Endodermal cell (in vitro differentiated cells): ENCODE data around the gene GSX1. TPM values are rescaled to one million over a fixed set of nuclear protein-coding genes. Genes with fewer than 3 reads are reported as not detected.

Experiments used
- DNase-seq: peaks from one replicate; pipeline ENCODE4 v3.0.0-alpha.2; 2017
- H3K27ac ChIP-seq: 2 replicates; pipeline ENCODE4 v1.5.1; 2013; ENCODE audit warnings: mild to moderate bottlenecking, low read depth, low read length, moderate library complexity
- H3K27me3 ChIP-seq: 2 replicates; pipeline ENCODE4 v1.6.1; 2013; ENCODE audit warnings: mild to moderate bottlenecking, low read length, moderate library complexity; ENCODE audit not compliant: insufficient read depth, control insufficient read depth, poor library complexity, severe bottlenecking
- H3K36me3 ChIP-seq: 2 replicates; pipeline ENCODE4 v1.7.0; 2013; ENCODE audit warnings: mild to moderate bottlenecking, low read length, moderate library complexity; ENCODE audit not compliant: control insufficient read depth, insufficient read depth
- H3K4me1 ChIP-seq: one replicate; pipeline ENCODE4 v1.7.0; 2013; ENCODE audit warnings: low read length; ENCODE audit not compliant: control insufficient read depth, insufficient read depth
- H3K4me3 ChIP-seq: 2 replicates; pipeline ENCODE4 v1.5.1; 2013; ENCODE audit warnings: mild to moderate bottlenecking, low read length, moderate library complexity
- H3K9ac ChIP-seq: 2 replicates; pipeline ENCODE4 v1.6.1; 2013; ENCODE audit warnings: mild to moderate bottlenecking, low read length, moderate library complexity; ENCODE audit not compliant: poor library complexity, severe bottlenecking; ENCODE audit errors: extremely low read depth
- H3K9me3 ChIP-seq: 2 replicates; pipeline ENCODE4 v1.6.1; 2013; ENCODE audit warnings: mild to moderate bottlenecking, low read length, moderate library complexity; ENCODE audit not compliant: control insufficient read depth
- H3K27ac Mint-ChIP-seq: 2 replicates; pipeline ENCODE4 v1.8.0; 2020; ENCODE audit warnings: mixed read lengths
- H3K27me3 Mint-ChIP-seq: 2 replicates; pipeline ENCODE4 v1.8.0; 2021; ENCODE audit warnings: mild to moderate bottlenecking, mixed read lengths; ENCODE audit not compliant: insufficient read depth
- H3K36me3 Mint-ChIP-seq: 2 replicates; pipeline ENCODE4 v1.8.0; 2020; ENCODE audit warnings: low read depth, mixed read lengths
- H3K4me1 Mint-ChIP-seq: 2 replicates; pipeline ENCODE4 v1.8.0; 2020; ENCODE audit warnings: mixed read lengths
- H3K4me3 Mint-ChIP-seq: 2 replicates; pipeline ENCODE4 v1.8.0; 2020; ENCODE audit warnings: mild to moderate bottlenecking, moderate library complexity, mixed read lengths
- H3K9me3 Mint-ChIP-seq: 2 replicates; pipeline ENCODE4 v1.8.0; 2020; ENCODE audit warnings: mild to moderate bottlenecking, mixed read lengths
- CTCF ChIP-seq: fragments of 200-600 bp; sonication (generic); conservative IDR thresholded peaks from 2 replicates; pipeline ENCODE4 v1.5.0; 2021; ENCODE audit warnings: antibody characterized with exemption, mild to moderate bottlenecking
- WGBS, 2 experiments: methylation state at CpG; one replicate each; pipeline versions ENCODE4 v1.1.5 to v1.1.7; 2013; ENCODE audit warnings: missing lambda C conversion rate in 2 of 2, mixed read lengths in 1 of 2; ENCODE audit not compliant: insufficient coverage in 1 of 2, insufficient read length in 1 of 2; 5-methylcytosine and 5-hydroxymethylcytosine counted together
- total RNA-seq, 2 donors: library from RNA; stranded (reverse); fragmentation: NEBNext Ultra II Directional in 1 of 2; extraction: Animal tissue kit (Norgen Biotek cat#: 25700) in 1 of 2; gene quantifications; 2 replicates in 1 of 2; 3 replicates in 1 of 2; pipeline ENCODE4 v1.2.1, GENCODE V29; 2021

GSX1 gene
- total RNA-seq, 2 donors from 2014 or later, result not detected

GRCh38 chr13:27795718-27796019 lies 3.4 kb downstream of the GSX1 start:
- Histone ChIP-seq H3K4me3 (no peak overlapping the region), H3K27me3 (peaks cover 100% of the 10 kb centered on the region), H3K9me3 (peaks cover 6% of the 10 kb centered on the region), H3K27ac (no peak overlapping the region), H3K4me1 (no peaks in the 10 kb centered on the region), H3K36me3 (no peaks in the 10 kb centered on the region), H3K9ac (no peak overlapping the region)
- Mint-ChIP-seq H3K9me3 (no peaks in the 10 kb centered on the region), H3K27ac (no peak overlapping the region), H3K27me3 (peaks cover 100% of the 10 kb centered on the region), H3K4me3 (no peak overlapping the region), H3K4me1 (peaks cover 4% of the 10 kb centered on the region), H3K36me3 (no peaks in the 10 kb centered on the region)
- DNase-seq, result no peak
- TF ChIP-seq CTCF, result no peak
- WGBS, 2 experiments, result 10 to 13% methylated on average over 3 to 6 of the region's 6 CpGs

- Histone ChIP-seq H3K27ac (no peak overlapping the region), H3K4me3 (peak overlapping the region; percentile 74), H3K27me3 (peaks cover 100% of the 10 kb centered on the region), H3K9me3 (peaks cover 4% of the 10 kb centered on the region), H3K4me1 (no peaks in the 10 kb centered on the region), H3K36me3 (no peaks in the 10 kb centered on the region), H3K9ac (no peak overlapping the region)
- no peaks in the 10 kb centered on the region for H3K36me3 Mint-ChIP-seq
- H3K9me3 Mint-ChIP-seq, result no peaks in the 10 kb centered on the region
- H3K27me3 Mint-ChIP-seq, result peaks cover 100% of the 10 kb centered on the region
- DNase-seq, result no peak
- no peak for TF ChIP-seq CTCF
- WGBS, 2 experiments, result 0 to 4% methylated on average over 9 to 24 of the region's 24 CpGs
- peaks cover 4% of the 10 kb centered on the region for H3K4me1 Mint-ChIP-seq
- H3K4me3 Mint-ChIP-seq, result peak overlapping the region; percentile 50
- H3K27ac Mint-ChIP-seq, result no peak overlapping the region
Measured at GRCh38 chr13:27796544-27797227, 4.4 kb downstream of the GSX1 start.

GRCh38 chr13:27797228-27797624 lies 4.9 kb downstream of the GSX1 start:
- peak overlapping the region; percentile 74 for H3K4me3 ChIP-seq
- H3K27ac ChIP-seq, result no peak overlapping the region
- H3K9ac ChIP-seq, result no peak overlapping the region
- Mint-ChIP-seq H3K27ac (no peak overlapping the region), H3K27me3 (peaks cover 100% of the 10 kb centered on the region), H3K4me3 (peak overlapping the region; percentile 50), H3K36me3 (no peaks in the 10 kb centered on the region), H3K4me1 (peaks cover 4% of the 10 kb centered on the region), H3K9me3 (no peaks in the 10 kb centered on the region)
- peaks cover 100% of the 10 kb centered on the region for H3K27me3 ChIP-seq
- WGBS, 2 experiments, result 4 to 5% methylated on average over 9 to 24 of the region's 24 CpGs
- peak; percentile 79 for TF ChIP-seq CTCF
- no peaks in the 10 kb centered on the region for H3K4me1 ChIP-seq
- peak; percentile 92 for DNase-seq
- H3K36me3 ChIP-seq, result no peaks in the 10 kb centered on the region
- H3K9me3 ChIP-seq, result no peaks in the 10 kb centered on the region
